ENCODE results near the gene ZNF780B.

Gene ZNF780B

GRCh38 chr19:39982883-39983282, 73.1 kb downstream of the ZNF780B start:
- DNase-seq (ENCODE audit: low spot score), result no peak
